Measurements from ENCODE around the gene RRAS2. TPM values are rescaled to one million over a fixed set of nuclear protein-coding genes. Genes with fewer than 3 reads are reported as not detected.

RRAS2 gene
- polyA plus RNA-seq, 3 donors, result 0.19 to 0.31 TPM; not detected in 1

- no peaks in the 10 kb centered on the region for H4K20me1 ChIP-seq (ENCODE audit: insufficient read depth, low read length)
- no peaks in the 10 kb centered on the region for H3K36me3 ChIP-seq (replicated peaks in 1 of 2; ENCODE audit: control insufficient read depth in 1 of 2, insufficient read depth in 2 of 2, low read length in 2 of 2)
- no peaks in the 10 kb centered on the region for H3K79me2 ChIP-seq (ENCODE audit: insufficient read depth, low read length)
- no peak overlapping the region for H3K27ac ChIP-seq (ENCODE audit: low read depth in 1 of 2, low read length in 2 of 2)
- no peaks in the 10 kb centered on the region for H3K4me1 ChIP-seq (ENCODE audit: control insufficient read depth in 1 of 2, insufficient read depth in 2 of 2, low read length in 2 of 2)
- H3K4me2 ChIP-seq (replicated peaks; ENCODE audit: extremely low read depth, low read length, poor library complexity, severe bottlenecking), result no peak overlapping the region
- TF ChIP-seq, protein P1, sequence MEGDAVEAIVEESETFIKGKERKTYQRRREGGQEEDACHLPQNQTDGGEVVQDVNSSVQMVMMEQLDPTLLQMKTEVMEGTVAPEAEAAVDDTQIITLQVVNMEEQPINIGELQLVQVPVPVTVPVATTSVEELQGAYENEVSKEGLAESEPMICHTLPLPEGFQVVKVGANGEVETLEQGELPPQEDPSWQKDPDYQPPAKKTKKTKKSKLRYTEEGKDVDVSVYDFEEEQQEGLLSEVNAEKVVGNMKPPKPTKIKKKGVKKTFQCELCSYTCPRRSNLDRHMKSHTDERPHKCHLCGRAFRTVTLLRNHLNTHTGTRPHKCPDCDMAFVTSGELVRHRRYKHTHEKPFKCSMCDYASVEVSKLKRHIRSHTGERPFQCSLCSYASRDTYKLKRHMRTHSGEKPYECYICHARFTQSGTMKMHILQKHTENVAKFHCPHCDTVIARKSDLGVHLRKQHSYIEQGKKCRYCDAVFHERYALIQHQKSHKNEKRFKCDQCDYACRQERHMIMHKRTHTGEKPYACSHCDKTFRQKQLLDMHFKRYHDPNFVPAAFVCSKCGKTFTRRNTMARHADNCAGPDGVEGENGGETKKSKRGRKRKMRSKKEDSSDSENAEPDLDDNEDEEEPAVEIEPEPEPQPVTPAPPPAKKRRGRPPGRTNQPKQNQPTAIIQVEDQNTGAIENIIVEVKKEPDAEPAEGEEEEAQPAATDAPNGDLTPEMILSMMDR (IDR thresholded peaks at IDR 0.05), result no peak
- H3K4me1 Mint-ChIP-seq, result no peaks in the 10 kb centered on the region
- intact Hi-C loops (cut with micrococcal nuclease), result no loop called here
- H3K27me3 ChIP-seq (ENCODE audit: control insufficient read depth in 2 of 2, insufficient read depth in 2 of 2, low read length in 2 of 2), result no peaks in the 10 kb centered on the region
- no peak for DNase-seq
- H3K4me3 Mint-ChIP-seq, result no peak overlapping the region
- no CpG with 5 or more reads among the region's 6 CpGs for WGBS (ENCODE audit: insufficient coverage)
- H3K9ac ChIP-seq (ENCODE audit: insufficient read depth, low read length, poor library complexity, severe bottlenecking), result no peak overlapping the region
- no peak overlapping the region for H3K27ac Mint-ChIP-seq
- H3K9me3 Mint-ChIP-seq, result no peaks in the 10 kb centered on the region
- H2AFZ ChIP-seq (ENCODE audit: insufficient read depth, low read depth, low read length, poor library complexity, severe bottlenecking), result no peak overlapping the region
- H3K9me3 ChIP-seq (replicated peaks in 1 of 2; ENCODE audit: control insufficient read depth in 1 of 2, insufficient read depth in 1 of 2, low read length in 2 of 2), result no peaks in the 10 kb centered on the region
- no peaks in the 10 kb centered on the region for H3K36me3 Mint-ChIP-seq
- H3K4me3 ChIP-seq (replicated peaks in 1 of 3; ENCODE audit: low read depth in 2 of 3, low read length in 3 of 3), result no peak overlapping the region
- peaks cover 3 to 10% (median 10%) of the 10 kb centered on the region in 3 donors for H3K27me3 Mint-ChIP-seq (ENCODE audit: low read depth in 3 of 3)
Measured at GRCh38 chr11:14323118-14323676, 35.8 kb downstream of the RRAS2 start.

DNA sequence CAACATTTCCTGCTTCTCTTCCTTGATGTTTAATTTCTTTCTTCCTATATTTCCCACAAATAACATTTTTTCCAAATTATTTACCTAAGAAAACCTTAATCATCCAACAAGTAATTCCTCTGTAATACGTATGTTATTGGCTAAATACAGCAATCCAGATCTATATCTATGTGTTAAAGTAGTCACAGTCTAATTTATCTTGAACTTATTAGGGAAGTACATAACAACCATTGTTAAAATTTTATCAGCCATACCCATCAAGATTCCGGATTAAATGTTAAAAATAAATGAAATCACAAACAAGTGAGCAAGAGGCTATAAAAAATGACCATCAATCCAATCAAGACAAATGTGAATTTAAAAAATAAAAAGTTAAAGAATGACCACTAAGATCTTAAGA, 36.5 kb downstream of the RRAS2 start:
- Histone ChIP-seq H3K4me2 (replicated peaks; ENCODE audit: extremely low read depth, low read length, poor library complexity, severe bottlenecking) (no peak overlapping the region), H3K9ac (ENCODE audit: insufficient read depth, low read length, poor library complexity, severe bottlenecking) (no peak overlapping the region), H3K36me3 (replicated peaks in 1 of 2; ENCODE audit: control insufficient read depth in 1 of 2, insufficient read depth in 2 of 2, low read length in 2 of 2) (no peaks in the 10 kb centered on the region), H3K79me2 (ENCODE audit: insufficient read depth, low read length) (no peaks in the 10 kb centered on the region), H3K27me3 (ENCODE audit: control insufficient read depth in 2 of 2, insufficient read depth in 2 of 2, low read length in 2 of 2) (no peaks in the 10 kb centered on the region), H3K9me3 (replicated peaks in 1 of 2; ENCODE audit: control insufficient read depth in 1 of 2, insufficient read depth in 1 of 2, low read length in 2 of 2) (no peaks in the 10 kb centered on the region), H3K27ac (ENCODE audit: low read depth in 1 of 2, low read length in 2 of 2) (no peak overlapping the region), H4K20me1 (ENCODE audit: insufficient read depth, low read length) (no peaks in the 10 kb centered on the region), H2AFZ (ENCODE audit: insufficient read depth, low read depth, low read length, poor library complexity, severe bottlenecking) (no peak overlapping the region), H3K4me3 (replicated peaks in 1 of 3; ENCODE audit: low read depth in 2 of 3, low read length in 3 of 3) (no peak overlapping the region), H3K4me1 (ENCODE audit: control insufficient read depth in 1 of 2, insufficient read depth in 2 of 2, low read length in 2 of 2) (no peaks in the 10 kb centered on the region)
- H3K27me3 Mint-ChIP-seq (ENCODE audit: low read depth in 3 of 3), result peaks cover 2 to 10% (median 10%) of the 10 kb centered on the region in 3 donors
- TF ChIP-seq, protein P1 (IDR thresholded peaks at IDR 0.05), result no peak
- no peaks in the 10 kb centered on the region for H3K4me1 Mint-ChIP-seq
- WGBS (ENCODE audit: insufficient coverage), result no CpG with 5 or more reads among the region's 2 CpGs
- intact Hi-C loops (cut with micrococcal nuclease), result no loop called here
- no peak overlapping the region for H3K27ac Mint-ChIP-seq
- H3K4me3 Mint-ChIP-seq, result no peak overlapping the region
- no peaks in the 10 kb centered on the region for H3K36me3 Mint-ChIP-seq
- no peaks in the 10 kb centered on the region for H3K9me3 Mint-ChIP-seq
- no peak for DNase-seq

Measured in CD14-positive monocyte (primary cell).